MCF 10A (cell line): ENCODE measurements around the gene PAX1. TPM values are rescaled to one million over a fixed set of nuclear protein-coding genes. Genes with fewer than 3 reads are reported as not detected.
A peak's percentile ranks its signal among the peaks of the same experiment; 100 is the strongest.

ENCODE experiments used
- BruUV-seq: library from RNA; stranded (reverse); fragments of 400-500 nt; replicated peaks from 2 replicates; lab custom pipeline; 2021; lab: Mats Ljungman, UMichigan
- CTCF ChIA-PET: fragments of 300-600 bp; sonication (Branson Sonifier 250); formaldehyde crosslinking; extraction: SDS; loops from one replicate; lab custom pipeline; 2021; ENCODE audit warnings: antibody characterized with exemption, inconsistent platforms; lab: Yijun Ruan, JAX
- POLR2A ChIA-PET: fragments of 300-600, 350-650 bp; sonication (Branson Sonifier 250); formaldehyde crosslinking; extraction: SDS; loops from one replicate; lab custom pipeline; 2020; ENCODE audit warnings: antibody characterized with exemption, inconsistent platforms; lab: Yijun Ruan, JAX
- DNase-seq: peaks from one replicate; pipeline ENCODE4 v3.0.0-alpha.2; 2018; ENCODE audit not compliant: unreplicated experiment
- H3K27ac Mint-ChIP-seq: one replicate; pipeline ENCODE4 v1.8.0; 2022; ENCODE audit warnings: mild to moderate bottlenecking, low read depth, mixed read lengths; ENCODE audit not compliant: unreplicated experiment
- H3K27me3 Mint-ChIP-seq: one replicate; pipeline ENCODE4 v1.8.0; 2022; ENCODE audit warnings: mixed read lengths; ENCODE audit not compliant: insufficient read depth, unreplicated experiment
- H3K36me3 Mint-ChIP-seq: one replicate; pipeline ENCODE4 v1.8.0; 2022; ENCODE audit warnings: mild to moderate bottlenecking, moderate library complexity, mixed read lengths; ENCODE audit not compliant: insufficient read depth, unreplicated experiment
- H3K4me1 Mint-ChIP-seq: one replicate; pipeline ENCODE4 v1.8.0; 2022; ENCODE audit warnings: mixed read lengths; ENCODE audit not compliant: insufficient read depth, unreplicated experiment
- H3K4me3 Mint-ChIP-seq: one replicate; pipeline ENCODE4 v1.8.0; 2022; ENCODE audit warnings: mild to moderate bottlenecking, moderate library complexity, mixed read lengths; ENCODE audit not compliant: unreplicated experiment
- H3K9me3 Mint-ChIP-seq: one replicate; pipeline ENCODE4 v1.8.0; 2022; ENCODE audit warnings: mixed read lengths; ENCODE audit not compliant: unreplicated experiment
- intact Hi-C: fragments of 100-400 bp; cut with micrococcal nuclease; formaldehyde crosslinking; loops from 2 replicates; pipeline ENCODE4 v1.14.1; 2022
- total RNA-seq: library from RNA; stranded (reverse); gene quantifications from 2 replicates; pipeline ENCODE4 v1.2.3, GENCODE V29; 2022
- TF ChIP-seq, protein P1 (sequence below): fragments of 200-600 bp; IDR thresholded peaks from one replicate; pipeline ENCODE4 v1.8.0; 2022; ENCODE audit warnings: antibody characterized with exemption, mild to moderate bottlenecking; ENCODE audit not compliant: unreplicated experiment

The PAX1 gene
- total RNA-seq, 1 experiment from 2014 or later, result not detected

DNA sequence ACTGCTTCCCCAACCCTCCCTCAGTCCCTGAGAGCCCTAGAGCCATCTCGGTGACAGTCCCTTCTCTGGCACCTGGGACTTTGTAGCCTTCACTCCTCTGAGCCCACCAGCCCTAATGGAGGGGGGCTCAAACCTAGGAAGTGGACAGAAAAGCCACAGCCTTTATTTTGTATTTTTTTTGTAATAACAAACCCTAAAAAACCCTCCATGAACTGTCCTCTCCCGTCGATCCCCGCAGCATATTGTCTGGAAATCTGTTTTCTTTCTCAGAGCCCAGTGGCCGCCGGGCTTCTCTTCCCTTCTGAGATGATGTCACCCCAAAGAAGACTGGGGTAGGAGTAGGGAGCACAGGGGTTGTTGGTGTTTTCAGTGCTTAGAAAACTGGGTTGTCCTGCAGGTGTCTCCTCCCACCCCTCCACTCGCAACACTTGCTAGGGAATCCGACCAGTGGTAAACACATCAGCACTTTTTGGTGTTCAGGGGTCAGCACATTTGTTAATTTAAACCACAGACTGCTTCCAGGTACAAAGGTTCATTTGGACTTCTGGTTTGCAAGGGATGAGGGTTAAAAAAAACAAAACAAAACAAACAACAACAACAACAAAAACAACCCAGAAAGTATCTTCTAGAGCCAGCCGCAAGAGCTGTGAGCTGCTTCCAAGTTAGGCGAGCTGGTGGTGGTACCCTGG is 9.9 kb downstream of the PAX1 start:
- Mint-ChIP-seq H3K9me3 (no peaks in the 10 kb centered on the region), H3K36me3 (no peaks in the 10 kb centered on the region)
- intact Hi-C loops, result loop anchor here (10.0 kb wide), 1 partner anchor 969 kb away; no protein-coding TSS in a partner anchor

DNA sequence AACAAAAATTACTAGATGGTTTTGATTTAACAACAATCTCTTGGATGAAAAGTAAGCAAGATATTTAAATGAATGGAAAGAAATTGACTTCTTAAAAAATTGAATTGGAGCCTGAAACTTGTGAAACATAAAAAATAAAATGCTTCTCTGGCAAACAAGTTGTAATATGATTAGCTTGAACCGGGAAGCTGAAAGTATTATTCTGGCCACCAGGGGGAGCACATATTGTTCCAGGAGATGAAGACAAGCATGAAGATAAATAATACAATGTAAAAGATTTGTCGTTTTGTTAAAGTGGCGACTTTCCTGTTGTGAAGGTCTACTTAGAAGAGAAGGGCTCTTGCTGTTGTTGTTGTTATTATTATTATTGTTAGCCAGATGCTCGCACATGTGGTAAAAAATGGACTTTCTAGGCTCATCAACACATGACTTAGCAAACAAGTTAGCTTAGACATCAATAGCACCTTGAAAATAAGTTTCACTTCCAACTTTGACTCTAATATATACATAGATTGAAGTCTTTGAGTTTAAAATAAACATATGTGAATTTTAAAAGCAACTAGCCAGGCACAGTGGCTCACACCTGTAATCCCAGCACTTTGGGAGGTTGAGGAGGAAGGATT is 14.2 kb downstream of the PAX1 start:
- ChIA-PET POLR2A (interaction anchor here (0.6 to 1.2 kb wide), 4 partner anchors 569 to 593 kb away, joined by 3 to 4 read pairs (median 3); no protein-coding TSS in a partner anchor), CTCF (interaction anchor here (0.5 to 5.7 kb wide), 102 partner anchors 9 to 1046 kb away, joined by 3 to 143 read pairs (median 4); partner anchors contain the start of gene PAX1)
- H3K4me3 Mint-ChIP-seq, result no peak overlapping the region
- intact Hi-C loops, result loop anchor here (1.0 to 10.0 kb wide), 5 partner anchors 79 to 965 kb away; no protein-coding TSS in a partner anchor
- no peak overlapping the region for H3K27ac Mint-ChIP-seq
- no peaks in the 10 kb centered on the region for H3K36me3 Mint-ChIP-seq
- H3K4me1 Mint-ChIP-seq, result no peaks in the 10 kb centered on the region
- H3K9me3 Mint-ChIP-seq, result no peaks in the 10 kb centered on the region
- no TSS peak for BruUV-seq
- TF ChIP-seq, protein P1, sequence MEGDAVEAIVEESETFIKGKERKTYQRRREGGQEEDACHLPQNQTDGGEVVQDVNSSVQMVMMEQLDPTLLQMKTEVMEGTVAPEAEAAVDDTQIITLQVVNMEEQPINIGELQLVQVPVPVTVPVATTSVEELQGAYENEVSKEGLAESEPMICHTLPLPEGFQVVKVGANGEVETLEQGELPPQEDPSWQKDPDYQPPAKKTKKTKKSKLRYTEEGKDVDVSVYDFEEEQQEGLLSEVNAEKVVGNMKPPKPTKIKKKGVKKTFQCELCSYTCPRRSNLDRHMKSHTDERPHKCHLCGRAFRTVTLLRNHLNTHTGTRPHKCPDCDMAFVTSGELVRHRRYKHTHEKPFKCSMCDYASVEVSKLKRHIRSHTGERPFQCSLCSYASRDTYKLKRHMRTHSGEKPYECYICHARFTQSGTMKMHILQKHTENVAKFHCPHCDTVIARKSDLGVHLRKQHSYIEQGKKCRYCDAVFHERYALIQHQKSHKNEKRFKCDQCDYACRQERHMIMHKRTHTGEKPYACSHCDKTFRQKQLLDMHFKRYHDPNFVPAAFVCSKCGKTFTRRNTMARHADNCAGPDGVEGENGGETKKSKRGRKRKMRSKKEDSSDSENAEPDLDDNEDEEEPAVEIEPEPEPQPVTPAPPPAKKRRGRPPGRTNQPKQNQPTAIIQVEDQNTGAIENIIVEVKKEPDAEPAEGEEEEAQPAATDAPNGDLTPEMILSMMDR, result peak; percentile 57
- H3K27me3 Mint-ChIP-seq, result peaks cover 40% of the 10 kb centered on the region
- DNase-seq, result peak; percentile 69

More for the DNA sequence above, 9.9 kb downstream of the PAX1 start:
- BruUV-seq, result no TSS peak
- peaks cover 78% of the 10 kb centered on the region for H3K27me3 Mint-ChIP-seq
- no peak overlapping the region for H3K4me3 Mint-ChIP-seq
- TF ChIP-seq, protein P1, result no peak
- no peak for DNase-seq
- H3K27ac Mint-ChIP-seq, result no peak overlapping the region
- ChIA-PET POLR2A (interaction anchor here (0.7 kb wide), 1 partner anchor 280 kb away, joined by 5 read pairs; no protein-coding TSS in a partner anchor), CTCF (interaction anchor here (0.6 to 5.7 kb wide), 4 partner anchors 13 to 599 kb away, joined by 3 to 143 read pairs (median 4); no protein-coding TSS in a partner anchor)
- no peaks in the 10 kb centered on the region for H3K4me1 Mint-ChIP-seq

- intact Hi-C loops, result no loop called here
- no peak overlapping the region for H3K4me3 Mint-ChIP-seq
- H3K4me1 Mint-ChIP-seq, result no peaks in the 10 kb centered on the region
- CTCF ChIA-PET, result interaction anchor here (0.5 to 1.1 kb wide), 4 partner anchors 11 to 587 kb away, joined by 3 to 4 read pairs (median 3); no protein-coding TSS in a partner anchor
- BruUV-seq, result no TSS peak
- no peaks in the 10 kb centered on the region for H3K9me3 Mint-ChIP-seq
- peaks cover 10% of the 10 kb centered on the region for H3K27me3 Mint-ChIP-seq
- POLR2A ChIA-PET, result no interaction called here
- no peak for DNase-seq
- H3K36me3 Mint-ChIP-seq, result no peaks in the 10 kb centered on the region
- no peak overlapping the region for H3K27ac Mint-ChIP-seq
- TF ChIP-seq, protein P1, result no peak
These were observed 20.4 kb downstream of the PAX1 start for GRCh38 chr20:21725892-21726291.

- Mint-ChIP-seq H3K4me1 (no peaks in the 10 kb centered on the region), H3K4me3 (no peak overlapping the region), H3K36me3 (no peaks in the 10 kb centered on the region), H3K27me3 (peaks cover 10% of the 10 kb centered on the region), H3K27ac (no peak overlapping the region), H3K9me3 (no peaks in the 10 kb centered on the region)
- intact Hi-C loops, result no loop called here
- POLR2A ChIA-PET, result no interaction called here
- BruUV-seq, result no TSS peak
- CTCF ChIA-PET, result interaction anchor here (1.0 to 2.5 kb wide), 3 partner anchors 10 to 377 kb away, joined by 4 to 18 read pairs (median 4); no protein-coding TSS in a partner anchor
- TF ChIP-seq, protein P1, result no peak
- no peak for DNase-seq
These were observed 23.9 kb downstream of the PAX1 start for GRCh38 chr20:21729316-21729715.
